Fibroblast of upper back skin (primary cell): ENCODE measurements around the gene RBM7.

Experiments used
- DNase-seq: peaks from one replicate; pipeline ENCODE4 v3.0.0-alpha.2; 2013

Gene RBM7

DNA sequence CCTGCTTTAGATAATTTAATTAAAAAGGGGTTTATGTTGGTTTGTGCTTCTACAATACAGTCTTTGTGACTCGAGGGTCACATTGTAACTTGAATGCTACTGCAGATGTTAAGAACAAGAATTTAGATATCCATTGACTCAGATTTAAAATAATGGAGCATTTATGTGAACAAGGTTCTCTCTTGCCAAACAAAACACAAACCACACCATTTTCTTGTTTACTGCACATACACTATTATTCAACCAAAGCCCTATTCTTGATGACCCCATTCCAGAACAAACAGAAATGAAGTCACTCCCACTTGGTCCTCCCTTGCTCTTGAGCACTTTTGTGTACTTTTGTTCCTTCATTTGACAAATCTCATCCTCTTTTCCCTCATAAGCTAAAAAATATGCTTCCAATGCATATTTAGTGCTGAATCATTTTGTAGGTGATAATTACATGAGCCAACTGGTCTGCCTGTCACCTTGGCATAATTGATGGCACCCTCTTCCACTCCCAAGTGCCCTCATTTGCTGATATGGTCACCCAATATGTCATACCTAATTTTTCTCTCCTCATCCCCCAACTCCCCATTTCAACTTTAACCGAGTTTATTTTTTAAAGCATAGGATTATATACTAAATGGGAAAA is 3.0 kb upstream of the RBM7 start:
- DNase-seq = no peak

DNA sequence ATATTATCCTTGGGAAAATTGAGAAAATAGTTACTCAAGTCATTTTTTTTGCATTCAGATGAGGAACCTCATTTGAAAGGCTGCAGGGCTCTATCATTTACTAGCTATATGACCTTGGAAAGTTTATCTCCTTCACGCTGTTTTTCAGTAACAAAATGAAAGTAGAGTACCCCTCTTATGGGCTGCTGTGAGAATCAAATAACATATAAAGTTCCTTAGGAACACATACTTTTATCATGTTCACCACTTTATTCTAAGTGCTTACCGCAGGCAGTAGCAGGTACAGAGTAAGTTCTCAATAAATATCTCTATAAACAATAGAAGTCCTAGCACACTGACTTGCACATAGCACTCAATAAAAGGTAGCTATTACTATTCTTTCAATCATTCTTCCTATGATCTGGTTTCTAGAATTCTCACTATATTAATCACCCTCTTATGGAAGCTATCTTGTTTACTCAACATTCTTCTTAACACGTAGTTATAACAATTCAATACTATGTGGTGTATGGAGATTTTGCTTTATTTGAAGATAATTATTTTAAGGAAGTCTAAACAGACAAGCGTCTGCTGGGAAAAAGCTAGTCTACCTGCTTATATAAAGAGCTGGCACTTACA is 2.1 kb upstream of the RBM7 start:
- DNase-seq = no peak

DNA sequence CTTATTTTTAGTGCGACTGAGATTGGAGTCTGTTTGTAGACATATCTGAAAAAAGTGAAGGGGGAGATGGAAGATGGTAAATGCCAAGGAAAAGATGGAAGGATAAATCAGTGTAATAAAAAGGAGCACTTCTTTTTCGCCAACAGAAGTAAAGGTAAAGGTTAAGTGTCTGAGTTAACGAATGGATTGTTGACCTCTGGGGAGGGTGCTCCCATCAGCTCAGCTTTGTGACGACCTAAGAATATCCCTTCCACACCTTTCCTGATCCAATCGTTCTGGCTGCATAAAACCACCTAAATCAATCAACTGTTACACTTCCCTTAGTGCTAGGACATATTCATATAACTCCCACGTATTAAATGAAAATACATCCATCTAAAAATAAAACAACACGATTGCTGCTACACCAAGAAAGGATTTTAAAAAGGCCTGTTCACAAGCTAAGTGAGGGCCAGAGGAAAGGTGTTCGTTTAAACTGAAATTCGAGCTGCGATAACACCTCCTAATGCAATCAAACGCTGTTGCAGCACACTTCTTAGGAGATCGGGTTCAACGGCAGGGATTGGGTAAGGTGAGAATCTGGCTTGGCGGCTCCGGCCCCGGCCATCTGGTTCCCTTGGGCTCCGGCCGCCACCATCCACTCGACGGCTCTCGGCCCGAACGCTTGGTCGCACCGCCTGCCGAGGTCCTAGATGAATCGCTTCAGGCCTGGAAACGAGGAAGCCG is 813 bp upstream of the RBM7 start:
- no peak for DNase-seq

GRCh38 chr11:114400915-114401223 is 403 bp downstream of the RBM7 start:
- no peak for DNase-seq

DNA sequence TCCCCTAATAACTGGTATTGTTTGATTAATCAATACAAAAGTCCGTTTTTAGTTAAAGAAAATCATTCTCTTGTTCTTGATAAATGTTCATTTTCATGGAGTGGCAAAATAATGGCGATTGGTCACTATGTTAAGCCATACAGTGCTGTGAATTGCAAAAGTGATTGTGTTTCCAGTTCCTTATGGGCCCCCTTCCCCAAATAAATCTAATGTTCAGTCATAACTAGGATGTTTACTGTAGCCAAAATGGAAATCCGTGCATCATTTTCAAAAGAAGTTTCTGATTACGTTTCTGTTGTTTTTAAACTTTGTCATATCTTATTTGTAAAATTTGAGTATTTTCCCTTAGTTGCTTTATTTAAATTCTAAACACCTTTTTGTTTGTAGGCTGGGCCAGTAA is 845 bp downstream of the RBM7 start:
- DNase-seq = no peak

GRCh38 chr11:114412946-114413345 is 12.5 kb downstream of the RBM7 start:
- no peak for DNase-seq

- DNase-seq = no peak
These were observed 13.5 kb downstream of the RBM7 start for GRCh38 chr11:114413958-114414357.

- peak; percentile 64 for DNase-seq
These were observed 16.0 kb downstream of the RBM7 start for GRCh38 chr11:114416441-114416961.

- DNase-seq = no peak
These were observed 25.8 kb downstream of the RBM7 start for GRCh38 chr11:114426280-114426679.

GRCh38 chr11:114430290-114430689 is 29.8 kb downstream of the RBM7 start:
- no peak for DNase-seq

GRCh38 chr11:114432893-114433292 is 32.4 kb downstream of the RBM7 start:
- DNase-seq = no peak

- DNase-seq = no peak
These were observed 32.9 kb downstream of the RBM7 start for GRCh38 chr11:114433376-114433775.

GRCh38 chr11:114438303-114438702 is 37.8 kb downstream of the RBM7 start:
- no peak for DNase-seq

DNA sequence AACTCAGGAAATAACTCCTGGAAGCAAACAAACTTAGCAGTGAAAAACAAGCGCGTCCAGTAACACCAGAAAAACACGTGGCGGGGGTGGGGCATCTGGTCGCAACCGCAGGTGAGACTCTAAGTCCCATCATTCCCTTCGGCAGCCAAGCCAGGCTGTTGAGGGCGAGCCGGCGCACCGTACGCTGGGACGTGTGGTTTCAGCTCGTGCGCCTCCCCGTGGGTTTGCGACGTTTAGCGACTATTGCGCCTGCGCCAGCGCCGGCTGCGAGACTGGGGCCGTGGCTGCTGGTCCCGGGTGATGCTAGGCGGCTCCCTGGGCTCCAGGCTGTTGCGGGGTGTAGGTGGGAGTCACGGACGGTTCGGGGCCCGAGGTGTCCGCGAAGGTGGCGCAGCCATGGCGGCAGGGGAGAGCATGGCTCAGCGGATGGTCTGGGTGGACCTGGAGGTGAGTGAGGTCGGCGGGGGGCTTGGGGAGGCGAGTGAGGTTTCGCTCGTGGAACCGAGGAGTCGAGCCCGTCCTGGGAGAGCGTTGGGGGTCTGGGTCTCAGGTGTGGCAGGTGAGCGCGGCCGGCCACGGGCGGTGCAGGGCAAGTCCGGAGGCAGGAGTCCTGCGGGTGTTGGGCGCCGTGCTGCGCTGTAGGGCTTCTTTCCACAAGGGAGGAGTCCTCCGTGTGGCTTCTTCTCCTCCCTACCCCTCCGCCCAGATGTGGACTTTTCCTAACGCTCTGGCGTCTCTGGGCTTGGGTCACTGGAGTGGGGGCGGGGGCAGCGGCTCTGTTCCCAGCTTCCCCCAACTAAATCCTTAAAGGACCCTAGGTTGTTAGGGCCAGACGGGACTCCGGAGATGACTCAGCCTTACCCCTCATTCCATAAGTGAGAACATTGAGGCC is 39.0 kb downstream of the RBM7 start, which contains the start of gene REXO2:
TSS of gene REXO2 (plus strand) at position 239 of the 892 bp plus-strand sequence. CDS start at position 301, 62 bp downstream.
- DNase-seq = peak; percentile 95

GRCh38 chr11:114440121-114440860 is 39.8 kb downstream of the RBM7 start:
- DNase-seq = peak; percentile 18

- DNase-seq = no peak
These were observed 40.7 kb downstream of the RBM7 start for GRCh38 chr11:114440971-114441763.

DNA sequence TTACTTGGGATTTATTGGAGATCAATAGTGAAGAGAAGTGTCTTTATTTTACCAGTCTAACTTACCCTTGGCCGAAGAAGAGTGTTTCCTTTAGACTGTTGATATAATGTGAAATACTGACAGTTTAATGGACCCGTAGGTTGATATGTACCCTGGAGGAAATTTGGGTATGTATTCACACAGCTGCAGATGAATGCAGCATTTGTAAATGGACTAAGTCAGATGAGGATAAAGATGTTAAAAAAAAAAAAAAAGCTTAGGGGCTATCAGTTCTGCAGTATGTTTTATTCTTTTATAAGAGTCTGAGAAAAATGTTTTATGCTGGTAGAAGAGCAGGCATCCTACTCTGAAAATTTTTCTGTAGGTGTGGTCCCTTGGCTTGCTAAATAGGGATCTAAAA is 41.5 kb downstream of the RBM7 start:
- DNase-seq = no peak

DNA sequence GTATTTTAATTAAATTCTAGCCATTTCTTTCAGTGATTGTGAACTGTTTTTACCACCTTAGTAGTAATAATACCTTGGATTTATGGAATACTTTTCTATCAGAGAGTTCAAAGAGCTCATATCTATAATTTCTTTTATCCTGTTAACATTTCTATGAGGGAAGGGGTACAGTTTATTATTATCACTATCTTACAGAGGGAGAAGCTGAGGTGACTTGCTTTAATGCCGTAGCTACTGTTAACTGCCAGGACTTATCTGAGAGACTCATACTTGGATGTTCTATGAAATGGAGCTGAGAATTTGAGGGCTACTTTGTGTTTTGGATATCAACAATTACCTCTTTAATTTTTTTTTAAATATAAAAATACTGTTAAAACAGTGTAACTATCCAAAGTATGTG is 42.1 kb downstream of the RBM7 start:
- DNase-seq = no peak

- peak; percentile 25 for DNase-seq
These were observed 47.0 kb downstream of the RBM7 start for GRCh38 chr11:114447444-114447843.

DNA sequence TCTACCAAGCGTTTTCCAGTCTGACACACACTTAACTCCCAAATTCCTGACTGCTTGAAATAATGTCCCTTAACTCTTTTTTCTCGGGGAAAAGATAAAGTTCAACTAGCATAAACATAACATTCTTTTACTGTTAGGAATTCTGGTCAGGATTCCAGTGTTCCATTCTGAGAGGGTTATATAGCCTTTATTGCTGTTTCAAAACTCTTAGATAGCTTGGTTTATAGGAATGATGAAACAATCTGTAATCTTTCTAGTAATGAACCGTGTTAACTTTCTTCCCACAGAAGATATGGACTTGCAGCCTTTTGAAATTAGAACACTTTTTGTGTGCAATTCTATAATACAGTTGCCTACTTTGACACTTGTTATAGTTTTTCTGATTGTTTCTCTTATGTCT is 47.4 kb downstream of the RBM7 start:
- DNase-seq = peak; percentile 91

GRCh38 chr11:114448749-114449482 is 48.5 kb downstream of the RBM7 start:
- peak; percentile 16 for DNase-seq
